Testis (tissue), 2 donors: ENCODE measurements around the gene KCNJ18.
"Not testable (repeated sequence)": the region's sequence is repeated elsewhere in the genome, so short reads cannot be mapped to it uniquely, and the experiment has no call there.

Source experiments
- CTCF ChIP-seq, 3 experiments: fragments of 450-650 bp in 2 of 3; fragments of 200-600 bp in 1 of 3; sonication (generic) in 1 of 3; IDR thresholded peaks; one replicate each; pipeline ENCODE4 v1.5.1; 2016 to 2019; ENCODE audit warnings: antibody characterized with exemption in 3 of 3, mild to moderate bottlenecking in 2 of 3, moderate library complexity in 1 of 3
- POLR2A ChIP-seq: fragments of 450-650 bp; IDR thresholded peaks from one replicate; pipeline ENCODE4 v1.6.1; 2017; ENCODE audit warnings: antibody characterized with exemption, mild to moderate bottlenecking, moderate library complexity

DNA sequence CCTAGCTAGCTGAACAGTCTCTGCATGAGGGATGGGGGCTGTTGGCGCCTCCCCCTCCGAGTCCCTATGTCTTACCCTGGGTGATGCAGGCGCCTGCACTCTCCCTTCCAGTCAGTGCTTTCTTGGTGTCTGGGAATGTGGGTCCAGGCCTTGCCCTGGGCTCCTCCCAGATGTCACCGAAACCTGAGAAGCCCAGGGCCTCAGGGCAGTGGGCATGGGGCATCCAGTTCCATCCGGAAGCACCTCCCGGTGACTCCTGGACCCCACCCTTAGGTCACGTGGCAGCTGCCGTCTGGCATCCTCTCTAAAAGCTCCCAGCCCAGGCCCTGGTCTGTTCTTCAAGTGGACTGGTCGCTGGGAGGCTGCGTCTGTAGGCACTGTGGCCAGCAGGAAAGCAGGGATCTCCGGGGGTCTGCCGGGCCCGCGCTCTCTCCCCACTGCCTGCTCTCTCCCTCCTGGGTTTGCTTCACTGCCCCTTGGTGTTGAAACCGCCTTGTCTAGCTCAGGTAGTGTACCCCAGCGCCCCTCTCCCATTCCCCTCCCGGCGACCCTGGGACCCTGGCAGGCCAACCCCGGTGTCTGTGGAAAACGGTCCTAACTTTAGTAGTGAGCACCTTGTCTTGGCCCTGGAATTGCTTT, 6.2 kb downstream of the KCNJ18 start:
- not testable (repeated sequence) for TF ChIP-seq CTCF (IDR thresholded peaks at IDR 0.05); POLR2A
